Measurements from ENCODE around the gene ZBTB14.

GRCh38 chr18:5296706-5297320 lies 1.3 kb upstream of the ZBTB14 start:
- TF ChIP-seq CTCF (conservative IDR thresholded peaks at IDR 0.05; ENCODE audit: low read length) = no peak
- TF ChIP-seq EZH2phosphoT487 (IDR thresholded peaks at IDR 0.05; ENCODE audit: borderline replicate concordance, low read depth, low read length) = no peak
